ENCODE measurements around the gene MTREX.

Gene MTREX

GRCh38 chr5:55471468-55471867 is 163.7 kb downstream of the MTREX start:
- no peak for DNase-seq (ENCODE audit: low read depth, low spot score)

GRCh38 chr5:55472642-55473041 is 164.9 kb downstream of the MTREX start:
- DNase-seq (ENCODE audit: low read depth, low spot score) = no peak

Data from iPS DF 19.7 (cell line).